Superior temporal gyrus (tissue), 1 donor: ENCODE results near the gene UBAC1.

Experiments used
- DNase-seq: peaks from one replicate; pipeline ENCODE4 v3.0.0-alpha.2; 2016; ENCODE audit errors: extremely low spot score

UBAC1 gene

DNA sequence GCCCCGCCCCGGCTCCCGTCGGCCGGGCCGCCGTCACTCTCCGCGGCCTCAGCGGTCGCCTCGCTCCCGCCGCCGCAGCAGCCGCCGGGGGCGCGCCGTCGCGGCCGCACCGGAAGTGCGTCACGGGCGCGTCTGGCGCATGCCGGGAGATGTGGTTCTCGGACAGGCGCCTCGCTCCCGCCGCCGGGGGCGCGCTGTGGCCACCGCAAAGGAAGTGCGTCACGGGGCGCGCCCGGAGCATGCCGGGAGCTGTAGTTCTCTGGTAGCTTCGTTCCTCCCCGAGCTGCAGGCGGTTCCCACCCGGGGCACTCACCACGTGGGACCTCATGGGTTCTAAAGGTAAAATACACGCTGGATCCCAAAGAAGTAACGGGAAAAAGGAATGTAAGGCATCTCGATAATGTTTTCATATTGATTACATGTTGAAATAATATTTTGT lies at the start of gene UBAC1:
Gene UBAC1 (minus strand): TSS at position 97 of the 439 bp plus-strand sequence. CDS start 211 bp downstream, outside the sequence.
- peak; percentile 98 for DNase-seq

- no peak for DNase-seq
Measured at GRCh38 chr9:136010615-136011361, 49.6 kb upstream of the UBAC1 start.

DNA sequence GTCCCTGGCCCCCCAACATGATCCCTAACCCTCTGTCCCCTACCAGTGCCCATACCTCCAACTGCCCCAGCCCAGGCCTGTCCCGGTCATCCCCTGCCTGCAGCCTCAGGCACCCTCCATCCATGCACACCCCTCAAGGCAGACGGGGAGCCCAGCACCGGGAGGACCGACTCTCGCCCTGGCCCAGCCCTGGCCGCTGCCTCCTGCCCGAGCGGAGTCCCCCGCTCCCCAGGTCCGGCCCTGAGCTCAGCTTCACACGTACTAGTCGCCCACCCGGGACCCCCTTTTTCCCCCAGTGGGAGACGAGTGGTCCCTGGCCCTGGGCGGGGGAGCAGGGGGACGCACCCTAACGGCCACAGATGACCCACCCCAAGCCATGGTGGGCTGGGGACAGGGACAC lies 49.0 kb upstream of the UBAC1 start:
- no peak for DNase-seq

- DNase-seq, result no peak
Measured at GRCh38 chr9:136009516-136009915, 48.3 kb upstream of the UBAC1 start.

DNA sequence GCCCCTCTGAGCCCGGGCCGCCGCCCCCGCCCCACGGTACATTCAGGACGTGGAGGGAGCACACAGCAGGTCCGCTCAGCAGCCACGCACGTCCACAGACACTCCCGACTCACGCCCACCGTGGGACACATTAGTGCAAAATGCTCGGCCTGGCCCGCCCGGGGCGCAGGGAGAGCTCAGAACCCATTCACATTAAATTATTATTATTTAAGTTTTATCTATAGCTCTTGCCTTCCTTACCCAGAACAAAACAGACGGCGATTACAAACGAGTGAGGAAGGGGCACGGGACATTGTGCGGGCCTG lies 47.5 kb upstream of the UBAC1 start:
- DNase-seq, result no peak

DNA sequence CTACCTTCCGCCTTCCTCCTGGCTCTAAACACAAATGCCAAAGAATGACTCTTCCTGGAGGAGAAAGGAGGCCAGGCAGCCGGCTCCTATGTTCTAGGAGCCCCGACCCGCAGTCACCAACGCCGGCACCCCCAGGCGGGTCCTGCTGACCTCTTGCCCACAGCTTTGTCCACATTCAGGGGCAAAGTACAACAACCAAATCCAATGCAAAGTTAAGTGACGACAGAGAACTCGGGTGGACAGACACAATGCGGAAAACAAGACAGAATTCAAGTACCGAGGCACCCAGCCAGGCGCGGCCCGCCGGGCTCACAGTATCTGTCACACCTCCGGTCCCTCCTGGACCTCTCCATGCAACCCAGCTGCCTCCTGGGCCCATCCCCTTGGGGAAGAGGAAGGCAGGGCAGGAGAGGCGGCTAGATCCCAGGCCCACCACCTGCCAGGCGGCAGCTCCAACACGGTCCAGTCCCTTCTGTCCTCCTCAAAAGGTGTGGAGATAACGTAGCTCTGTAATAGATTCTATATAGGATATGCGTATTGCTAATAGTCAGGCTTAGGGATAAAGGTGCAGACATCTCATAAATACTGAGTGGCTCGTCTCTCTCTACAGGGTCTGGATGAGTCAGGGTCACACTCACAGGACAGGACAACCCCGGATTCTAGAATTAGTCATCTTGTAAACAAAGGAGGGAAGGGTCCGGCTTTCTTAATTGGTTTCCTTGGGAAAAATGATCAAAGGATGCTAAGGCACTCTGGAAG lies 46.9 kb upstream of the UBAC1 start:
- no peak for DNase-seq

GRCh38 chr9:136007276-136007933 lies 46.2 kb upstream of the UBAC1 start:
- DNase-seq, result no peak

GRCh38 chr9:136006169-136006568 lies 45.0 kb upstream of the UBAC1 start:
- no peak for DNase-seq

- DNase-seq, result no peak
Measured at GRCh38 chr9:136004712-136005111, 43.5 kb upstream of the UBAC1 start.

- no peak for DNase-seq
Measured at GRCh38 chr9:136004219-136004618, 43.0 kb upstream of the UBAC1 start.

DNA sequence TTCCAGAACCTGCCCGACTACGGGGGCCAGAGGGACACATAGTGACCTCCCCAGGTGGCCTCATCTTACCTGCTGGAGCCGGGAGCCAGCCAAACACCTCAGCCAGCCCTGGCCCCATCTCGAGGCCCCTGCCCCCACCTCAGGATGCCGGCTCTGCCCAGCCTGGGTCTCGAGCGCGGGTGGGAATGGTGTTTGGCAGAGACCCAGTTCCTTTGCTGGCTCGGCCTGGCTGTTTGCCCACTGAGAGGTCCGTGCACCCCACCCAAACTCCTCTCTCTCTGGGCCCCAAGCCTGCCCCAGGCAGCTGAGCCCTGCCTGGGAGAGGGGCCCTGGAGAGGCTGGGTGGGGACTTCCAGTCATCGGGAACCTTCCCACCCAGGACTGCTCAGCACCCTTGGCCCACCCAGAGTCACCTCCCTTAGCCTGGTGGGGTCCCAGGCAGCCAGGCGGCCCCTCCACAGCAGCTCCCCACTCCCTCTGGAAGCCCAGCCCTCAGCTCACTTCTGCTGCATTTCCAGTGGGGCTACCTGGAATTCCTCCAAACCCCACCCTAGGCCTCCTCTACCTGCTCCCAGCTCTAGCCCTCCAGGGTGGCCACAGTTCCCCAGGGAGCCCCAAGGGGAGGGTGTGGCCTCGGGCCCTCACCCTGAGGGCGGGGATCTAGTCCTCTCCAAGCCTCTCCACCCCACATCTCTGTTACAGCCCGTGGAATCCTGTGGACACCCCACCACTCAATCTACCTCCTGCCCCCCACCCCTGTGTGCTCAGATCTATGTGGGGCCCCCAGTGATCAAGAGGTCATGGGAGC lies 42.4 kb upstream of the UBAC1 start:
- DNase-seq, result no peak

GRCh38 chr9:136002881-136003280 lies 41.7 kb upstream of the UBAC1 start:
- DNase-seq, result no peak

DNA sequence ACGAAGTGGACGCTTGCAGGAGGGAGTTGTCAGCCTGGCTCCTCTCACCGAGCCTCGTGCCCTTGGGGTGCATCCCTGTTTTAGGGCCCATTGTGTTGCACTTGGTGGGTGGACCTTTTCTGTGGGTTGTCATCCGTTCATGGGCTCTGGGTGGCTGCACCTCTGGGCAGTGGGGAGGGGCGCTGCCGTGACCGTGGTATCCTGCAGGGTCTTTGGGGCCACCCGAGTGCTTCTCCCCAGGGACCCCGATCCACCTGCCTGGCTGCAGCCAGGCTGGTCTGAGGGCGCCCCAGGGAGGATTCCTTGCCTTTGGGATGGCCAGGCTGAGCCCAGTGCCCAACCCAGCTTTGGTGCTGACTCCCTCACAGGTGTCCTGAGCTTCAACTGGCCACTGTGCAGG lies 41.0 kb upstream of the UBAC1 start:
- DNase-seq, result no peak

GRCh38 chr9:136001231-136001630 lies 40.1 kb upstream of the UBAC1 start:
- no peak for DNase-seq

- no peak for DNase-seq
Measured at GRCh38 chr9:135998410-135999071, 37.4 kb upstream of the UBAC1 start.

DNA sequence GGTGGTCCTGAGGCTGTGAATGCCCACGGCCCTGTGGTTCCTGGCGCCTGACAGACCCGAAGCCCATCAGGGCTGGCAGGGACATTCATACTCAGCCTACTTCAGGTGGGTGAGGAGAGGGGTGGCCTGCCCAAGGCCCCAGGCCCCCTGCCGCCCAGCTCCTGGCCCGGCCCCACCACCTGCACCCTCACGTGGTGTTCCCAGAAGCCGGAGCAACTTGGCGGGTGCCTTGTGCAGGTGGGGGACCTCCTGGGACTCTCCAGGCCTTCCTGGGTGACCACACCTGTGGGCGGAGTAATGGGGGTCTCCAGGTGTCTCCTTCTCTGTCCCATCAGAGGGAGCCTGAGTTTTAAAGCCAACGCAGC lies 36.8 kb upstream of the UBAC1 start:
- no peak for DNase-seq

DNA sequence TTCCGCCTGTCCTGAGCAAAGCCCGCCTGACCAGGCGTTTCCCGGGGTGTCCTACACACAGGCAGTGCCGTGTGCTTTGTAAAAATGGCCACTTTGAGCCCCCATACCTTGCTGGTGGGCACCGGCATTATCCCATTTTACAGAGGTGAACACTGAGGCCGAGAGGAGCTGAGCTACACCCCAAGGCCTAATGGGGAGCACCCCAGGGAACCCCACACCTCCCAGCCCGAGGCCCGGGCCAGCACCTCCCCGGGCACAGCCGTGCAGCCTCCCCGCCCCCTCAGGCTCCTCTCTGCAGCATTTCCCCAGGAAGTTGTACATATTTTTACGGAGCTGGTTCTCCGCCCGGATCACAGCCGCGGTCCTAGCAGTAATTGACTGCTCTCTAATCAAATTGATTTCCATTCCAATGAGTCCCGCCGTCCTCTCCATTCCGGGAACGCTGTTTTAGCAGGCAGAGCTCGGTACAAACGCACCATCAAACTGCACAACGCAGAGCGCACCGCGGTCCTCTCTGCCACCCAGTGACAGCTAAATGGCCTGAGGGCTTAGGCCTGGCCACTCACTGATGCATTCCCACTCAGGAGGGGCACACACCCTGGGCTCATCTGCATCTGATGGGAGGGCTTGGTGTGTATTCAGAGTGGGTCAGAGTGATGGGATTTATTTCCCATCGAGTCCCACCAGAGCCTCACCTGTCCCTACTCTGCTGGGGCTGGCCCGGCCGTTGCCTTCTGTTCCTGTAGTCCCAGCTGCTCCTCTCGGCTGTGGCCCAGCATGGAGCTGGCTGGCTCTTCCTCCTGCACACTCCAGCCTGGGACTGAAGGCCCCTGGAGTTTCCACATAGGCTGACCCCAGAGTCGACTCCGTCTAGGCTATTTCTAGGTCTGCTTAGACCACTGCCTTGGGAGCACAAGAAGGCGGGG lies 36.2 kb upstream of the UBAC1 start:
- no peak for DNase-seq

DNA sequence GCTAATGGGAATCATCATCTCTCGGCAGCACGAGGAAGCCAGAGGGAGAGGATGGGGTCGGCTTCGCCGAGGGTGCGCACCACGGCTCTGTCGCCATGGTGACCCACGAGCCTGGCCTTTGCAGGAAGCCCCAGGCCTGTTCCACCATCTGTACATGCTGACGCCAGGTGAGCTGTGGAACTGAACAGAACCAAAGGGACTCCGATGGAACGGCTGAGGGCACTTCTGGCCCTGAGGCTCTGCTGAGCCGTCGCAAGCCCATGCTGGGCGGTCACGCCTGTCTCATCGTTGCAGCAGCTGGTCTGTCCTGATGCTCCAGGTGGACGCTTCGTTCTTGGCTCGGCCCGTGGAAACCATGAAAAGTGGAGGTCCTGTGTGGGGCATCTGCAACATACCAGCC lies 34.6 kb upstream of the UBAC1 start:
- DNase-seq, result no peak

DNA sequence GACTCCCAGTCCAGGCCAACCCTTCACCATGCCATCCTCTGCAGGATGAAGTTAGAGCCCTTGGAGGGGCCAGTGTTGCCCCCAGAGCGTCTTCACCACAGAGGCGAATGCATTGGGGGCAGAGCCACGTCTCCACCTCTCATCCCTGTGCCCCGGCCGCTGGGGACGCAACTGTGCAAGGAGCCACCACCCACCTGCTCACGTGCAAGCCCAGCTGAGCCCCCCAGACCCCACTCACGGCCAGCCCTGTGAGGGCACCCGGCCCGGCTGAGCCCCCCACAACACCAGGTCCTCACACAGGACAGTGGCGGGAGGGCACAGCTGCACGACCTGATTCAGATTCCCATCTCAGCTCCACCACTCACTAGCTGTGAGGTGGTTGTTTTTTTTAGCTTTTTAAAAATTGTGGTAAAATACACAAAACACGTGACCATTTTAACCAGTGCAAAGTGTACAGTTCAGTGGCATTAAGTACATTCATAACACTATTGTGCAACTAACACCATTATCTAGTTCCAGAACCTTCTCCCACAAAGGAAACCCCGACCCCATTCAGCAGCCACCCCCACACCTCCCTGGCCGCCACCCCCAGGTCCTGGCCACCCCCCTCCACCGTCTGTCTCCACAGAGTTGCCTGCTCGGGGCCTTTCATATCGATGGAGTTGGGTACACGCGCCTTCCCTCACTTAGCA lies 33.5 kb upstream of the UBAC1 start:
- DNase-seq, result no peak
